DND-41 (cell line): Measurements from ENCODE around the gene AFF2.

Experiments used
- CTCF ChIP-seq: IDR thresholded peaks from 2 replicates; pipeline ENCODE4 v1.5.1; 2012; ENCODE audit warnings: borderline replicate concordance, low read length, moderate library complexity, mild to moderate bottlenecking; ENCODE audit not compliant: poor library complexity, severe bottlenecking; ENCODE audit errors: extremely low read depth
- EZH2 ChIP-seq: IDR thresholded peaks from 3 replicates; pipeline ENCODE4 v1.6.1; 2012; ENCODE audit warnings: borderline replicate concordance, low read depth, mild to moderate bottlenecking, moderate library complexity, low read length, inconsistent platforms; ENCODE audit not compliant: severe bottlenecking

- TF ChIP-seq CTCF (no peak), EZH2 (no peak)
Measured at GRCh38 chrX:148535639-148536038, 35.2 kb downstream of the AFF2 start.
